Activated CD4-positive, alpha-beta T cell treated with anti-CD3 and anti-CD28 coated beads, Interleukin-2, amount 10 ng/mL, durations not matched to agents 7 days and 5 days (primary cell): Measurements from ENCODE around the gene MYO5B. TPM values are rescaled to one million over a fixed set of nuclear protein-coding genes. Genes with fewer than 3 reads are reported as not detected.
A peak's percentile ranks its signal among the peaks of the same experiment; 100 is the strongest.

Experiments
- CTCF ChIA-PET: fragments of 350-600 bp; sonication (Branson Sonifier 250); formaldehyde crosslinking; loops from one replicate; lab custom pipeline; 2021; ENCODE audit warnings: antibody characterized with exemption; lab: Charles Lee
- POLR2A ChIA-PET: fragments of 350-600 bp; sonication (Branson Sonifier 250); formaldehyde crosslinking; loops from one replicate; lab custom pipeline; 2021; ENCODE audit warnings: antibody characterized with exemption; lab: Charles Lee
- DNase-seq: peaks from one replicate; pipeline ENCODE4 v3.0.0-alpha.2; 2020
- H3K27ac Mint-ChIP-seq: one replicate; pipeline ENCODE4 v1.8.0; 2021; ENCODE audit warnings: mild to moderate bottlenecking, moderate library complexity, mixed read lengths
- H3K27me3 Mint-ChIP-seq: one replicate; pipeline ENCODE4 v1.8.0; 2021; ENCODE audit warnings: mixed read lengths
- H3K36me3 Mint-ChIP-seq: one replicate; pipeline ENCODE4 v1.8.0; 2021; ENCODE audit warnings: low read depth, mixed read lengths
- H3K4me1 Mint-ChIP-seq: one replicate; pipeline ENCODE4 v1.8.0; 2021; ENCODE audit warnings: mixed read lengths
- H3K4me3 Mint-ChIP-seq: one replicate; pipeline ENCODE4 v1.8.0; 2021; ENCODE audit warnings: mild to moderate bottlenecking, moderate library complexity, mixed read lengths
- H3K9me3 Mint-ChIP-seq: one replicate; pipeline ENCODE4 v1.8.0; 2021; ENCODE audit warnings: mixed read lengths
- total RNA-seq, 2 experiments: library from RNA; stranded (reverse); gene quantifications; one replicate each; pipeline ENCODE4 v1.2.3, GENCODE V29; 2021

MYO5B gene
- total RNA-seq, 2 experiments from 2014 or later: 0.12 TPM; not detected in 1

DNA sequence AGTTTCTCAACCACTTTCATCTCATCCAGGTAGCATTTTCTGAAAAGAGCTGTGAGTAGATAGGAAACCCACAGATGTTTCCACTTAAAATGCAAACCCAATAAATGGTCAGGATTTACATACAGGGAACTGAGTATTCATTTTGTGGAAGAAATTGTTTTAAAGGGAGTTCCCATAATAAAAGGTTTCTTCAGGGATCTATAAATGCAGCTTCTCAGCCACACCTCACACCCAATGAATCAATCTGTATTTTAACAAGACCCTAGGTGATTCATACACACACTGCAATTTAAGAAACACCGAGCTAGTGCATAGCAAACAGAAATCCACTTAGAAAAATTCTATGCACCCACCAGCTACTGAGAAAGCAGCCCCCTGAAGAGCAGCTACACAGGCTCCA lies 241.6 kb downstream of the MYO5B start:
- ChIA-PET POLR2A (no interaction called here), CTCF (interaction anchor here (1.2 to 1.8 kb wide), 2 partner anchors 8 to 66 kb away, joined by 3 to 5 read pairs; no protein-coding TSS in a partner anchor)
- no peak overlapping the region for H3K4me3 Mint-ChIP-seq
- no peak for DNase-seq
- H3K27ac Mint-ChIP-seq: no peak overlapping the region
- peaks cover 2% of the 10 kb centered on the region for H3K9me3 Mint-ChIP-seq
- peaks cover 36% of the 10 kb centered on the region for H3K4me1 Mint-ChIP-seq
- peaks cover 15% of the 10 kb centered on the region for H3K27me3 Mint-ChIP-seq
- H3K36me3 Mint-ChIP-seq: no peaks in the 10 kb centered on the region

DNA sequence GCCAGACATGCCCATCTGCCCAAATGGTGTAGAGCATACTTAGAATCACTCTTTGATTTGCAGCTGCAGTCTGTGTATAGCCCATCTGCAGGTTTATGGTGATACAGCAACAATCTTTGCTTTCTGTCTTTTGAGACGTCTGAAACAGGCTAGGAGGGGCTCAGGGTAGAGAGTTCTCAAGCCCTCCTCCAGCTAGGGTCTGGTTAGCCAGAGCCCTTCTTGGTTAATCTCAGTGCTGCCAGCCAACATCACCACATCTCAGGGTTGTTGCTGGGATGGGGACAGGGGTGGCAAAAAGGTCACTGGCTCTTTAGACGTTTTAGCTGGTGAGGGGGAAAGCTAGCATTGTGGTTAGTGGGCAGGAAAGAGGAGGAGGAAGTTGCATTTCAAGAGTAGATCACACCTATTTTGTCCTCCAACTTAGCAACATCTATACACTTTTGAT lies 245.0 kb downstream of the MYO5B start:
- Mint-ChIP-seq H3K9me3 (peaks cover 2% of the 10 kb centered on the region), H3K27me3 (peaks cover 12% of the 10 kb centered on the region), H3K4me3 (no peak overlapping the region), H3K4me1 (peaks cover 32% of the 10 kb centered on the region), H3K36me3 (no peaks in the 10 kb centered on the region), H3K27ac (peak overlapping the region; percentile 61)
- peak; percentile 57 for DNase-seq
- ChIA-PET CTCF (interaction anchor here (0.6 to 1.1 kb wide), 2 partner anchors 31 to 38 kb away, joined by 3 read pairs; no protein-coding TSS in a partner anchor), POLR2A (no interaction called here)

DNA sequence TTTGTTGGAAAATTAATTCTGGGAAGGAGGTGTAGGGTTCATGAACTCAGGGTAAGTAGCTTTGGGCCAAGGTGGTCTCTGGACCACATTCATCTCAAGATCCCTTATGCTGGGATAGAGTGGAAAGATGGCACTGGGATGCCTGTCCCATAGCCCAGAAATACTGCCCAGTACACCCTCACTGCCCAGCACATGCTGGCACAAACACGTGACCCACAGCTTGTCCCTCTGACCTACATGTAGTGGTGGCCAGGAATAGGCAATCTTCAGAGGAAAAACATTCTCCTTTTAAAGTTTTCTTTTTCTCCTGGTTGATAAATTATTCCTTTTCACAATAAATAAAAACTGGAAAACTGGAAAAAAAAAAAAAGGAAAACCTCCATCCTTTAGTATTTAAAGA lies 246.0 kb downstream of the MYO5B start:
- no peak overlapping the region for H3K4me3 Mint-ChIP-seq
- peaks cover 10% of the 10 kb centered on the region for H3K27me3 Mint-ChIP-seq
- no peak overlapping the region for H3K27ac Mint-ChIP-seq
- no peaks in the 10 kb centered on the region for H3K36me3 Mint-ChIP-seq
- peaks cover 2% of the 10 kb centered on the region for H3K9me3 Mint-ChIP-seq
- no peak for DNase-seq
- ChIA-PET CTCF (interaction anchor here (1.0 kb wide), 1 partner anchor 17 kb away, joined by 3 read pairs; no protein-coding TSS in a partner anchor), POLR2A (interaction anchor here (0.6 kb wide), 1 partner anchor 95 kb away, joined by 3 read pairs; no protein-coding TSS in a partner anchor)
- peaks cover 37% of the 10 kb centered on the region for H3K4me1 Mint-ChIP-seq

DNA sequence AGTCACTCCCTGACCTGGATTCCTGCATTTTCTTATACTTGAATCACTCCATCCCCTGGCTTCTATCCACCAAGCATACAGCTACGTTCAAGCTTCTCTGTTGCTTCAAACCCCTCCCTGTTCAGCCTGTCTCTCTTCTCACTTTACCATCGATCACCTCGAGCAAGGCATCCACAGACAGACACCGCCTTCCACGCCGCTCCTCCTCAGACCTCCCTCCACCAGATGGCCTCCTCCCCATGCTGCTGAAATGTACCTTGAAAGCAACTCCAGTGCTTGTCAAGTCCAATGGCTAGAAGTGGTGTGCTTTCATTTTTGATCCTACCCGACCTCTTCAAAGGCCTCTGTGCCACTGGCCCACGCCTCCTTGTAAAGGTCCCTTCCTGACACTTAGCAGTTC lies 250.3 kb downstream of the MYO5B start:
- Mint-ChIP-seq H3K4me1 (peaks cover 12% of the 10 kb centered on the region), H3K4me3 (no peak overlapping the region), H3K9me3 (no peaks in the 10 kb centered on the region), H3K36me3 (no peaks in the 10 kb centered on the region), H3K27me3 (peaks cover 5% of the 10 kb centered on the region), H3K27ac (no peak overlapping the region)
- ChIA-PET CTCF (no interaction called here), POLR2A (no interaction called here)
- DNase-seq: peak; percentile 40

DNA sequence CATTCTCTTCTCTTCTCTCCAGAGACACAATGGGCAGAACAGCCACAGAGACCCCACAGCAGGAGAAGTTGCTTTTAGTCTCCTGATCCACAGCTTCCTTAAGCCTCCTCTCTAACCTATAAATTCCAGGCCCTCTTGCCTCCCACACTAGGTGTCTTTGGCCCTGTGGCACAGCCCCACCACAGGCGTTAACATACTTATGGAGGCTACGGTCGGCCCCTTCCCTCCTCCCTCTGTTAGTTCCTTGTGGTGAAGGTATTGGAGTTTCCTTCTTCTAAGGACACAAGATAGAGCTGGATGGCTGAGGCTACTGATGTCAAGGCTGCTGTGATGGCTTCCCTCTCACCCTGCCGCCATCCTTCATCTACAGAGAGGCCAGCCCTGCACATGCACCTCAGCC lies 258.1 kb downstream of the MYO5B start:
- no peak for DNase-seq
- Mint-ChIP-seq H3K27me3 (peaks cover 5% of the 10 kb centered on the region), H3K4me3 (no peak overlapping the region), H3K27ac (peak overlapping the region; percentile 20), H3K9me3 (no peaks in the 10 kb centered on the region), H3K36me3 (no peaks in the 10 kb centered on the region), H3K4me1 (peaks cover 28% of the 10 kb centered on the region)
- ChIA-PET CTCF (interaction anchor here (1.8 kb wide), 1 partner anchor 9 kb away, joined by 5 read pairs; no protein-coding TSS in a partner anchor), POLR2A (no interaction called here)

DNA sequence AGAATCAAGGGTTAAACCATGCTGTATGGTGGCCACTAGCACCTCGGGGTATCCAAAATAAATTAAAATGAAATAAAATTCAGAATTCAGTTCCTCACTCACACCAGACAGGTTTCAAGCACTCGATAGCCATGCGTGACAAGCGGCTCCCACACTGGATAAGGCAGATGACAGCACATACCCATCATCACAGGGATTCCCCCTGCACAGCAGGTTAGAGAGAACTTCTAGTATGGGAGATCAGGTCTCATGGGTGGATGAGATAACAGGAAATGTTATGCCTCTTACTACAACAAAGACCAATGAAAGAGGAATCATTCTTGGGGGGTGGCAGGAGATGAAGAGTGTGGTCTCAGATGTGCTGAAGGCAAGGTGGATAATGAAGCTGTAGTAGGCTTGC lies 259.7 kb downstream of the MYO5B start:
- H3K27me3 Mint-ChIP-seq: peaks cover 2% of the 10 kb centered on the region
- H3K36me3 Mint-ChIP-seq: no peaks in the 10 kb centered on the region
- ChIA-PET POLR2A (no interaction called here), CTCF (no interaction called here)
- no peaks in the 10 kb centered on the region for H3K9me3 Mint-ChIP-seq
- H3K27ac Mint-ChIP-seq: no peak overlapping the region
- peaks cover 28% of the 10 kb centered on the region for H3K4me1 Mint-ChIP-seq
- no peak overlapping the region for H3K4me3 Mint-ChIP-seq
- DNase-seq: no peak

DNA sequence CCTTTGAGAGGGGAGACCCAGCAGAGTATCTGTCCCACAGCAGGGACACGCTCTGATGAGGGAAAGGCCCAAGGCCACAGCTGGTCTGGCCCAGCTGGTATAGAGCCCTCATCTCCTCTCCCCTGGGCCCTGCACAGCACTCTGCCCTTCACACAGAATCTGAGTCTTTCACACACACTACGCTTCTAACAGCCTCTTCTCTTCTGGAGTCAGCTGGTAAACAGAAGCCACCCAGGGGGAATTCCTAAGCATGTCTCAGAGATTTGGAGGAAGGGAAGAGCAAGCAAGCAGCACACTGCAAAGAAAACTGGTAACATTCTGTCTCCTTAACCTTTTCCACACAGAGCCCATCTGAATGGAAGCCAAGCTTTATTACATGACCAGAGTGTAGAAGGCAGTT lies 260.5 kb downstream of the MYO5B start:
- Mint-ChIP-seq H3K27me3 (peaks cover 2% of the 10 kb centered on the region), H3K4me3 (no peak overlapping the region), H3K27ac (no peak overlapping the region), H3K9me3 (no peaks in the 10 kb centered on the region), H3K4me1 (peaks cover 28% of the 10 kb centered on the region), H3K36me3 (no peaks in the 10 kb centered on the region)
- DNase-seq: no peak
- ChIA-PET POLR2A (interaction anchor here (0.6 kb wide), 1 partner anchor 499 kb away, joined by 3 read pairs; no protein-coding TSS in a partner anchor), CTCF (interaction anchor here (1.2 kb wide), 1 partner anchor 9 kb away, joined by 4 read pairs; no protein-coding TSS in a partner anchor)

DNA sequence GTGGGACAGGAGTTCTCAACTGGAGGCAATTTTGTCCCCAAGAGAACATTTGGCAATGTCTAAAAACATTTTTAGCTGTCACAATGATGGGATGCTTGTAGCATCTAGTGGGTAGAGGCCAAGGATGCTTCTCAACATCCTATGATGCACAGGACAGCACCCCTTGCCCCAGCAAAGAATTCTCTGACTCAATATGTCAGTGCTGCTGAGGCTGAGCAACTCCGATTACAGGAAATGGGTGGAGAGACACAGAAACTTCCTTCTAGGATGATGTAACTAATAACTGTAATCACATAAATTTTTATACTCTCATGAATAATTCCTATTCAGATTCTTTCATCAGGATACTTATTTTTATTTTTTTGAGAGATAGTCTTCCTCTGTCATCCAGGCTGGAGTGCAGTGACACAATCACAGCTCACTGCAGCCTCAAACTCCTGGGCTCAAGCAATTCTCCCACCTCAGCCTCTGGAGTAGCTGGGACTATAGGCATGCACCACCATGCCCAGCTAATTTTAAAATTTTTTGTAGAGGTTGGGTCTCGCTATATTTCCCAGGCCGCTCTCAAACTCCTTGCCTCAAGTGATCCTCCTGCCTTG lies 261.3 kb downstream of the MYO5B start:
- ChIA-PET POLR2A (no interaction called here), CTCF (interaction anchor here (1.2 kb wide), 1 partner anchor 10 kb away, joined by 4 read pairs; no protein-coding TSS in a partner anchor)
- Mint-ChIP-seq H3K4me3 (no peak overlapping the region), H3K27ac (peak overlapping the region; percentile 59), H3K27me3 (peaks cover 5% of the 10 kb centered on the region), H3K9me3 (no peaks in the 10 kb centered on the region), H3K36me3 (no peaks in the 10 kb centered on the region), H3K4me1 (peaks cover 28% of the 10 kb centered on the region)
- DNase-seq: no peak

DNA sequence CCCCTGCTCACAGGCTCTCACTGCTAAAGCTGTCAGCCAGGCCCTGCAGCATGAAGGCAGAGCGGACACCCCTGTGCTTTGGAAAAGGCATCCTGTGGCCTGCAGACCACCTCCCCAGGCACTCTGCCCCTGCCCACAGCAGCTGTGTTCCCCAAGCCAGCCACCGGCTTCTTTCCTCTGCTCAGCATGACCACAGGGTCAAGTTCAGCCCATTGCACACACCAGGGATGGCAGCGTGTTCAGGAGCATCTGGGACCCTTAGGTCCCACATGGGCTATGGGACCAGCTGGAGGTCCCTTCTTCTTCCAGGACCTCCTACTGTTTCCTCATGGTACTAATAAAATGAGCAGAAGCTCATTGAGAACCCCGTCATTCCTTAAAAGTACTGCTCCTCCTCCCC lies 263.2 kb downstream of the MYO5B start:
- ChIA-PET CTCF (interaction anchor here (1.0 to 1.8 kb wide), 2 partner anchors 10 to 17 kb away, joined by 3 to 8 read pairs; no protein-coding TSS in a partner anchor), POLR2A (no interaction called here)
- Mint-ChIP-seq H3K9me3 (no peaks in the 10 kb centered on the region), H3K36me3 (no peaks in the 10 kb centered on the region), H3K4me3 (no peak overlapping the region), H3K4me1 (peaks cover 28% of the 10 kb centered on the region), H3K27ac (no peak overlapping the region), H3K27me3 (peaks cover 17% of the 10 kb centered on the region)
- no peak for DNase-seq

DNA sequence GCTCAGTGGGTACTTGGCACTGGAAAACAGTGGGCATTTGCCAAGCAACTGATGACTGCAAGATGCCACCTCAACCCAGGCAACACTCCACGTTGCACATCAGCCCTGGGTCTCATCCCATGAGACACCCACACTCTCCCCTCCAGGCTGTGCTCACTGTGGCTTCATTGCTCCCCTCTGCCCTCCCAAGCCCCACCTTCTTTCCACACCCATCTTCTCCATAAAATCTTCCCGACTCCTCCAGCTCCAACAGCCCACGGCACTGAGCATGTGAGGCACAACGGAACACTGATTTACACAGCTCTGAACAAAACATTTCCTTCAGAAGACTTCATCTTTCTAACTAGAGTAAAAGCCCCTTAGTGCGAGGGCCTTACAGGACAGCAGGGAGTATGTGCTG lies 263.8 kb downstream of the MYO5B start:
- POLR2A ChIA-PET: no interaction called here
- Mint-ChIP-seq H3K36me3 (no peaks in the 10 kb centered on the region), H3K4me3 (no peak overlapping the region), H3K27ac (no peak overlapping the region), H3K27me3 (peaks cover 17% of the 10 kb centered on the region), H3K9me3 (no peaks in the 10 kb centered on the region), H3K4me1 (peaks cover 28% of the 10 kb centered on the region)
- CTCF ChIA-PET: interaction anchor here (1.0 to 1.8 kb wide), 3 partner anchors 9 to 18 kb away, joined by 3 to 8 read pairs (median 4); no protein-coding TSS in a partner anchor
- no peak for DNase-seq

DNA sequence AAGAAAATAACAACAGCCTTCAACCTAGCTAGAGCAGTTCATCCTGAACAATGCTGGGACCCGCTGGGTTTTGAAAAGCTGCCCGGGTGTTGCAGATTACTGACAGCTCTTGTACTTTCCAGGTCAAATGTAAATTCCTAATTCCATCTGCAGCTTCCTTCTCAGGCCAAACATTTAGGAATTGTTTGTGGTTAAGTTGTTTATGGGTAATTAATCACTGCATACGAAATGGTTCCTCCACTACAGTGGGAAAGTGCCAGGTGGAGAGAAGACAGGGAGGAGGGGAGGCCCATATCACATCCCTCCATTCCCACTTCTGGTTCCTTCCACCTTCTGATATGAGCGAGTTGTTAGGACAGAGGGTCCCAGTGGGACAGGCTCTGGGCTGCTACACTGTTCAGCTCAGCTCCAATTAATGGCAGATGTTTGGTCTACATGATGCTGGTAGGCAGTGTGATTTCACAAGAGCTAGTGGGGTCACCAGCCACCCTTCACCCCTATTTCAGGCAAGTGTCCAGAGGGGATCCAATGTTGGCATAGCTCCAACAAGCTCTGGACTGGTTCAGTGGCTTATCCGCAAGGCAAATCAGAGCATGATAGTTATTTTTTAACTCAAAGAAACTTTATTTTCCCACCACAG lies 268.7 kb downstream of the MYO5B start:
- DNase-seq: no peak
- no peaks in the 10 kb centered on the region for H3K4me1 Mint-ChIP-seq
- ChIA-PET CTCF (interaction anchor here (2.0 kb wide), 1 partner anchor 11 kb away, joined by 4 read pairs; no protein-coding TSS in a partner anchor), POLR2A (no interaction called here)
- no peak overlapping the region for H3K4me3 Mint-ChIP-seq
- peaks cover 20% of the 10 kb centered on the region for H3K27me3 Mint-ChIP-seq
- no peak overlapping the region for H3K27ac Mint-ChIP-seq
- H3K9me3 Mint-ChIP-seq: no peaks in the 10 kb centered on the region
- no peaks in the 10 kb centered on the region for H3K36me3 Mint-ChIP-seq

DNA sequence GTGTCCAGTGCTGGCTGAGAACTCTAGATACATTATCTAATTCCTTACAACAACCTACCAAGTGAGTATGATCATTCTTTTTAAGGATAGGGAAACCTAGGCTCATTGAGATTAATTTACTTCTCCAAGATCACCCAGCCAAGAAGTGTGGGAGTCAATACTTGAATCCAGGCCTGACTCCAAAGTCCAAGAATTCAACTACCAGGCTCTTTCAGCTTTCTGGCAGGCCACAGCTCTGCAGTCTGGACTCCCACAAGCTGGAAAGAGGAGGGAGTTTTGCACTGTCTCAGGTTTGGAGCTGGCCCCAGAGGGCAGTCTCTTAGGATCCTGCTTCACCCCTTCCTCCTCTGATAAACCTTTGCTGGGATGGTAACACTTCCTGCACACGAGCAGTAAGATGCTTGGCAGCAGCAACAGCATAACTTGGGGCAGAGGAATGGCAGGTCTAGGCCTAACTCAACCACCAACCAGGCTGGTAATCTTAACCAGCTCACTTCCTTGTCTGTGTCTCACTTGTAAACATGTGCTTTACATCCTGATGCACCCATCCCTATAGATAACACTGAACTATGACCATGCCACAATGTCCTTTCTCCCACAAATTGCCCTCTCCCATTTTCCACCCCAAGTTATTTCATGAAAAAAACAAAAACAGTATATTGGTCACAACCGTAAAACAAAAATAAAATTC lies 270.5 kb downstream of the MYO5B start:
- no peaks in the 10 kb centered on the region for H3K9me3 Mint-ChIP-seq
- DNase-seq: no peak
- no peaks in the 10 kb centered on the region for H3K4me1 Mint-ChIP-seq
- H3K36me3 Mint-ChIP-seq: no peaks in the 10 kb centered on the region
- no peak overlapping the region for H3K4me3 Mint-ChIP-seq
- ChIA-PET POLR2A (no interaction called here), CTCF (interaction anchor here (1.1 kb wide), 1 partner anchor 25 kb away, joined by 3 read pairs; no protein-coding TSS in a partner anchor)
- peaks cover 34% of the 10 kb centered on the region for H3K27me3 Mint-ChIP-seq
- no peak overlapping the region for H3K27ac Mint-ChIP-seq
